Measurements from ENCODE around the gene TEX26. TPM values are rescaled to one million over a fixed set of nuclear protein-coding genes. Genes with fewer than 3 reads are reported as not detected.
A peak's percentile ranks its signal among the peaks of the same experiment; 100 is the strongest.

TEX26 gene
- total and polyA plus RNA-seq, 10 of the 15 experiments (the other 5 are each of a cell fraction or from before 2014, with no cell fraction given) = not detected

DNA sequence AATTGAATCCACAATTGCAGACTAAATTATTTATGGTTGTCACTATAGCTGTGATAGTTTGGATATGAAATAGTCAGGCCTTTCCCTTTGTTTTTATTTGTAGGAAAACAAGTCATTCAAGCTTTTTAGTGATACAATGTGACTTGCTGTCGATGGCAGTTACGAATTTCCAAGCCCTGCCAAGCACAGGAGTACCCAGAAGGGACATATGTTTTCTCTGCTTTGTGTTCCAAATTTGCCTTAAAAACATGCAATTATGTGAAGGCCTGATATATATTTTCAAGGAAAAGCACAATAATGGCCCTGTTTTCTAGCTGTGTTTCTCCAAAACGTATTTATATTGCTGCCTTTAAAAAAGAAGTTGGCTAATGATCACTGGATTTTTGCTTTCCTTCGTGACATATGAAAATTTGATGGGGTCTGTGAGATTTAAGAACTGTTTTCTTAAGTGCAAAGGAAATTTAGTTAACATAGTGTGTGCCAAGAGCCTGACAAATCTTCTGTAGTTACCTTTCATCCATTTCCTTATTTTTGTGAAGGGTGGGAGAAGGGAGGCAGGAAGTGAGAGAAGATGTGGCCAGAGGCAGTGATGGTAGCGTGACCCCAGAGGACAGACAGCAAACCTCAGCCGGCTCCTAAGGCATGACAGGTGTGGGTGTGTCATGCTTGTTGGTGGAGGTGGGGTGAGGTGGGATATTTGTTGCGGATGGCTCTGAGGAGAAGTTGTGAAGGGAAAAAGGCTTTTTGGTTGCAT is 79.6 kb downstream of the TEX26 start:
- Histone ChIP-seq H3K36me3 (ENCODE audit: control insufficient read depth in 2 of 2, insufficient read depth in 2 of 2, low read length in 1 of 2) (no peaks in the 10 kb centered on the region), H3K4me2 (ENCODE audit: control insufficient read depth, insufficient read depth) (peak overlapping the region; percentile 33; the same call in 1 of the 2 replicates), H4K20me1 (ENCODE audit: control insufficient read depth, insufficient read depth) (no peaks in the 10 kb centered on the region), H3K27ac (ENCODE audit: control insufficient read depth, insufficient read depth) (no peak overlapping the region), H3K4me3 (no peak overlapping the region), H3K9me3 (replicated peaks; ENCODE audit: control insufficient read depth, insufficient read depth, low read length) (no peaks in the 10 kb centered on the region), H3K27me3 (replicated peaks in 1 of 2; ENCODE audit: control insufficient read depth in 2 of 2, insufficient read depth in 2 of 2, low read length in 1 of 2) (no peaks in the 10 kb centered on the region), H3K79me2 (ENCODE audit: control insufficient read depth, insufficient read depth, low read length) (no peaks in the 10 kb centered on the region), H2AFZ (ENCODE audit: control insufficient read depth, low read depth, low read length) (no peak overlapping the region), H3K9ac (ENCODE audit: control insufficient read depth, insufficient read depth, low read length) (no peak overlapping the region), H3K4me1 (ENCODE audit: control insufficient read depth, insufficient read depth, low read length) (peaks cover 14% of the 10 kb centered on the region)
- ChIA-PET SMC1A (ENCODE audit: uncharacterized antibody, unreplicated experiment) (interaction anchor here (0.8 to 1.6 kb wide), 5 partner anchors 10 to 34 kb away, joined by 3 to 4 read pairs (median 3); no protein-coding TSS in a partner anchor), CTCF (interaction anchor here (1.2 to 5.1 kb wide), 4 partner anchors 33 to 146 kb away, joined by 3 to 16 read pairs (median 7); no protein-coding TSS in a partner anchor), RAD21 (ENCODE audit: unreplicated experiment) (no interaction called here), POLR2A (no interaction called here)
- DNase-seq (ENCODE audit: low read depth, low spot score) = no peak
- ATAC-seq = peak; percentile 65
- no TSS peak for BruUV-seq (replicated peaks)
- FAIRE-seq = peak; percentile 23
- intact Hi-C loops (cut with micrococcal nuclease; ENCODE audit: unreplicated experiment) = loop anchor here (2.0 kb wide), 1 partner anchor 27 kb away; no protein-coding TSS in a partner anchor
- in situ Hi-C loops (cut with MboI) = no loop called here
- WGBS (ENCODE audit: insufficient coverage, insufficient replicate concordance, low lambda C conversion rate, missing lambda C conversion rate) = 50% methylated on average over 7 of the region's 7 CpGs
- TF ChIP-seq CREB1 (IDR thresholded peaks at IDR 0.05; ENCODE audit: low read depth) (no peak), TCF3 (IDR thresholded peaks at IDR 0.05; ENCODE audit: borderline replicate concordance, insufficient read depth, low read depth, low read length) (no peak), SPI1 (IDR thresholded peaks at IDR 0.05; ENCODE audit: borderline replicate concordance, insufficient read depth, low read depth, low read length) (peak; percentile 64; the same call in 1 of the 2 replicates), ASH2L (IDR thresholded peaks at IDR 0.05; ENCODE audit: borderline replicate concordance, low read depth) (no peak), TCF12 (IDR thresholded peaks at IDR 0.05; ENCODE audit: low read depth, low read length) (0 out of 2 replicates have a peak, but pooled peaks have one; percentile 20), TCF7 (IDR thresholded peaks at IDR 0.05; ENCODE audit: borderline replicate concordance) (no peak), RUNX3 (IDR thresholded peaks at IDR 0.05; ENCODE audit: low read length) (no peak), BRCA1 (IDR thresholded peaks at IDR 0.05; ENCODE audit: low read depth, low read length) (no peak), IRF4 (IDR thresholded peaks at IDR 0.05; ENCODE audit: low read depth, low read length) (no peak), CHD1 (IDR thresholded peaks at IDR 0.05; ENCODE audit: low read depth, low read length) (no peak), SRF (IDR thresholded peaks at IDR 0.05; ENCODE audit: low read depth in 2 of 2, low read length in 2 of 2) (no peak), SIX5 (IDR thresholded peaks at IDR 0.05; ENCODE audit: low read depth, low read length, severe bottlenecking) (no peak), RBBP5 (conservative IDR thresholded peaks at IDR 0.05) (no peak), NR2F1 (conservative IDR thresholded peaks at IDR 0.05) (0 out of 2 replicates have a peak, but pooled peaks have one; percentile 14), MEF2B (IDR thresholded peaks at IDR 0.05; ENCODE audit: partially characterized antibody, poor library complexity, severe bottlenecking) (no peak), CEBPB (IDR thresholded peaks at IDR 0.05; ENCODE audit: borderline replicate concordance in 1 of 2, low read depth in 2 of 2, low read length in 2 of 2) (no peak), RCOR1 (conservative IDR thresholded peaks at IDR 0.05; ENCODE audit: low read depth, low read length) (no peak), NBN (IDR thresholded peaks at IDR 0.05) (no peak), NFYB (IDR thresholded peaks at IDR 0.05; ENCODE audit: insufficient read depth, low read depth, low read length) (no peak)
- TF ChIP-seq, protein P1, sequence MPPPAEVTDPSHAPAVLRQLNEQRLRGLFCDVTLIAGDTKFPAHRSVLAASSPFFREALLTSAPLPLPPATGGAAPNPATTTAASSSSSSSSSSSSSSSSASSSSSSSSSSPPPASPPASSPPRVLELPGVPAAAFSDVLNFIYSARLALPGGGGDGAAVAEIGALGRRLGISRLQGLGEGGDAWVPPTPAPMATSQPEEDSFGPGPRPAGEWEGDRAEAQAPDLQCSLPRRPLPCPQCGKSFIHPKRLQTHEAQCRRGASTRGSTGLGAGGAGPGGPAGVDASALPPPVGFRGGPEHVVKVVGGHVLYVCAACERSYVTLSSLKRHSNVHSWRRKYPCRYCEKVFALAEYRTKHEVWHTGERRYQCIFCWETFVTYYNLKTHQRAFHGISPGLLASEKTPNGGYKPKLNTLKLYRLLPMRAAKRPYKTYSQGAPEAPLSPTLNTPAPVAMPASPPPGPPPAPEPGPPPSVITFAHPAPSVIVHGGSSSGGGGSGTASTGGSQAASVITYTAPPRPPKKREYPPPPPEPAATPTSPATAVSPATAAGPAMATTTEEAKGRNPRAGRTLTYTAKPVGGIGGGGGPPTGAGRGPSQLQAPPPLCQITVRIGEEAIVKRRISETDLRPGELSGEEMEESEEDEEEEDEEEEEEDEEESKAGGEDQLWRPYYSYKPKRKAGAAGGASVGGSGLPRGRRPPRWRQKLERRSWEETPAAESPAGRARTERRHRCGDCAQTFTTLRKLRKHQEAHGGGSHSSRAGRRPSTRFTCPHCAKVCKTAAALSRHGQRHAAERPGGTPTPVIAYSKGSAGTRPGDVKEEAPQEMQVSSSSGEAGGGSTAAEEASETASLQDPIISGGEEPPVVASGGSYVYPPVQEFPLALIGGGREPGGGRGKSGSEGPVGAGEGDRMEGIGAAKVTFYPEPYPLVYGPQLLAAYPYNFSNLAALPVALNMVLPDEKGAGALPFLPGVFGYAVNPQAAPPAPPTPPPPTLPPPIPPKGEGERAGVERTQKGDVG (CRISPR knock-in tag; IDR thresholded peaks at IDR 0.05) = no peak
- TF ChIP-seq, protein P2, sequence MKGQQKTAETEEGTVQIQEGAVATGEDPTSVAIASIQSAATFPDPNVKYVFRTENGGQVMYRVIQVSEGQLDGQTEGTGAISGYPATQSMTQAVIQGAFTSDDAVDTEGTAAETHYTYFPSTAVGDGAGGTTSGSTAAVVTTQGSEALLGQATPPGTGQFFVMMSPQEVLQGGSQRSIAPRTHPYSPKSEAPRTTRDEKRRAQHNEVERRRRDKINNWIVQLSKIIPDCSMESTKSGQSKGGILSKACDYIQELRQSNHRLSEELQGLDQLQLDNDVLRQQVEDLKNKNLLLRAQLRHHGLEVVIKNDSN (IDR thresholded peaks at IDR 0.05; ENCODE audit: borderline replicate concordance, extremely low read length, insufficient read depth, low read depth, low read length) = no peak

All from GM12878 (cell line).